Coronary artery (tissue), 2 donors: ENCODE measurements around the gene MGAT4C.
"Not testable (repeated sequence)": the region's sequence is repeated elsewhere in the genome, so short reads cannot be mapped to it uniquely, and the experiment has no call there.

ENCODE experiments used
- DNase-seq: peaks from one replicate; pipeline ENCODE4 v3.0.0-alpha.2; 2017; ENCODE audit warnings: low spot score
- H3K27ac ChIP-seq, 2 donors: fragments of 200-600 bp; sonication (generic); one replicate each; pipeline ENCODE4 v1.5.1; 2016 to 2019
- H3K4me3 ChIP-seq: fragments of 200-600 bp; sonication (generic); 2 replicates; pipeline ENCODE4 v1.5.1; 2016; ENCODE audit warnings: mild to moderate bottlenecking, moderate library complexity
- CTCF ChIP-seq: fragments of 200-600 bp; sonication (generic); IDR thresholded peaks from one replicate; pipeline ENCODE4 v1.5.1; 2019; ENCODE audit warnings: antibody characterized with exemption

The MGAT4C gene

GRCh38 chr12:86143162-86143561 is 113.0 kb downstream of the MGAT4C start:
- no peak for TF ChIP-seq CTCF
- no peak for DNase-seq
- H3K4me3 ChIP-seq: no peak overlapping the region
- H3K27ac ChIP-seq: no peak overlapping the region

DNA sequence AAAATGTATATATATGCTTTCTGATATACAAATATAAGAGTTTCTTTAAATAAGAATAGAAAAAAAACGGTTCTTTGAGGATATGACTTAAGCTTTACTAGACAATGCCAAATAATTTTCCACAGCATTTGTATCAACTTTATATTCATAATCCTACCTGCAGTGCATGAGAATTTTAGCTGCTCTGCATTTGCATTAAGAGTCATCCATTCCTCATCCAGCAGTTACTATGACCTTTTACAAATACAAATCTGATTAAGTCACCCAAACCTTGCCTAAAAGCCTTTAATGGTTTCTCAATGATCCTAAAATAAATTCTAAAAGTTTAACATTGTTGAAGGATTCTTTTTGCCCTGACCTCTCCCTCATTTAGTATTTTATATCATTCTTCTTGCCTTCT is 116.5 kb downstream of the MGAT4C start:
- no peak for DNase-seq
- no peak overlapping the region for H3K27ac ChIP-seq
- no peak for TF ChIP-seq CTCF
- no peak overlapping the region for H3K4me3 ChIP-seq

DNA sequence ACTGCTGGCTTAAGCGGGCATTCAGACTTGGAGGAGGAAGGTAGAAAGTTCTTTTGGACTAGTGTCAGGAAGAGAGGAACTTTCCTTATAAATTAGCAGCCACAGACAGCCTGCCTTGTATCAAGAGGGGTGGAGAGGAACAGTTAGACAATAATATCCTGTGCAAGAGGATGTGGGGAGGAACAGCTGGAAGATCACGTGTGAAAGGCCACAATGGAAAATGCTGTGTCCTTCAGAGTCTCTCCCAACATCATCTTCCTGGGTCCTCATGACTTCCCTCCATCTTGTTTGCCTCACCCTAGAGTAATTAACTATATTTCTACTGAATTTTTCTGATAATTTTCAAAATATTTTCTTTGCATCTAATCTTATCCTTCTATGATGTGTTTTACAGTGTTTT is 117.4 kb downstream of the MGAT4C start:
- no peak overlapping the region for H3K4me3 ChIP-seq
- no peak for TF ChIP-seq CTCF
- DNase-seq: no peak
- no peak overlapping the region for H3K27ac ChIP-seq

GRCh38 chr12:86137936-86138335 is 118.3 kb downstream of the MGAT4C start:
- TF ChIP-seq CTCF: no peak
- Histone ChIP-seq H3K4me3 (no peak overlapping the region), H3K27ac (no peak overlapping the region)
- DNase-seq: no peak

DNA sequence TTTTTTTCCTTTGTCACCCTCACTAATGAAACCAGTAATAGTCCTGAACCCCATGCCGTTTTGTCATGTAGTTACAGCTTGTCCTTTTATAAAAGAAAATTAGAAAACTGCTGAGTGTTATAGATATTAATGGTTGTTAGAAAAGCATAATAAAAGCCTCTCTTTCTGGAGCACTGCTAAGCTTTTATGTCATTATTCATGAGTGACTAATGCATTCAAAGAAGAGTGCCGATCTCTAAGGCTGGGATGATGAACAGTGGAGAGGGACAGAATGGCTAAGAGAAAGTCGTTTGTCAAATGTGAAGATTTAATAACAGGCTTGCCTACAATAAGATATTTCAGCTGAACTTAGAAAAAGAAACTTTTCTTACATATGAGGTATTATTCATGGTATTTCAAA is 121.6 kb downstream of the MGAT4C start:
- no peak for DNase-seq
- Histone ChIP-seq H3K27ac (no peak overlapping the region), H3K4me3 (no peak overlapping the region)
- no peak for TF ChIP-seq CTCF

- H3K27ac ChIP-seq, DNase-seq, H3K4me3 ChIP-seq: not testable (repeated sequence)
Observed at GRCh38 chr12:86126900-86127299, 129.3 kb downstream of the MGAT4C start.

DNA sequence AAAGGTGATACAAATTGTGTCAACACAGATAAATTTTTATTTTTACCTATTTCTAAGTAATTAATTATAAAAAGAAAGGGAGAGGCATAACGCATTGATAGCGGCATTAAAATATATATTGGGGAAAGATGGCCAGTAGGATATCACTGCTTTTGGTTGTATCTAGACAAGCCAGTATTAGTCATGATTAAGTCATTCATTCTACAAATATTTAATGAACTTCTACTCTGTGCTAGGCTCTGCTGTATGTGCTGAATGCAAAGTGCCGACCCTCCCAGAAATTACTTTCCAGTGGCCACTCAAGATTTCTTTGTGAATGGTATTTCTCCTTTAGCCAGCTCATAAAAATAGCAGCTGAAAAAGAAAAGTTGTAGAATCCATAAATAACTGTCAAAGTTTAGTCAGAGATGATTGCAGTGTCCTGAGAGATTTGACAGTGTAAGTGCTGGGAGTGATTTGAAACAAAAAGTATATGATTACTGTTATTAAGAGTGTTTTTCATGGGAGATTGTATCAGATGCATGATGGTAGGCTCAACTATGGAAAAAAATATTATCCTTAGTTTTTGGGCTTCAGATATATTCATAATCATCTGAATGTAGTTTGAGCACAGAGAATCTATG is 133.2 kb downstream of the MGAT4C start:
- Histone ChIP-seq H3K4me3 (no peak overlapping the region), H3K27ac (no peak overlapping the region)
- DNase-seq: no peak
- TF ChIP-seq CTCF: no peak

DNA sequence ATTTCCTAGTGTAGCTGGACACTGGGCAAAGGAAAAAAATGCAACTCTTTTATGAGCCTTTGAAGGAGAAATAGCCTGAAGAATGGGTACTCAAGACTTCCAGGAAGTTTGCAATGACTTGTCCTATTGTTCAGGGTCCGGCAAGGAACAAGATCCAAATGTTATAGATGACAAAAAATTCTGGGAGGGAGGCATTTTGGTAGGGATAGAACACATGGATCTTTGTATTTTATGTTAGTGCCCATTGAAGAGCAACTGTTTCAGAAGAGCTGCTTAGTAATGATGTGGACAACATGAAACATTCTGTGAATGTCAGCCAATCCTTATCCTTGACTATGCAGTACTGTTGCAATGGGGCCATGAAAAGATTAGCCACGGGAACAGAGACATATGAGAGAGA is 138.0 kb downstream of the MGAT4C start:
- Histone ChIP-seq H3K4me3 (no peak overlapping the region), H3K27ac (no peak overlapping the region)
- TF ChIP-seq CTCF: no peak
- DNase-seq: no peak
